NT2/D1 (cell line): ENCODE data around the gene OSBPL2.

Source experiments
- YY1 ChIP-seq: IDR thresholded peaks from 2 replicates; pipeline ENCODE4 v1.6.1; 2011; ENCODE audit not compliant: insufficient read length, insufficient read depth
- ZNF274 ChIP-seq: IDR thresholded peaks from 2 replicates; pipeline ENCODE4 v1.6.1; 2011; ENCODE audit warnings: mild to moderate bottlenecking, low read depth, low read length

GRCh38 chr20:62281161-62281933, 43.0 kb downstream of the OSBPL2 start:
- TF ChIP-seq YY1 (no peak), ZNF274 (no peak)
